ENCODE data around the gene LRP6.
"Not testable (repeated sequence)": the region's sequence is repeated elsewhere in the genome, so short reads cannot be mapped to it uniquely, and the experiment has no call there.

LRP6 gene

GRCh38 chr12:12171991-12172511, 94.8 kb downstream of the LRP6 start:
- DNase-seq: no peak

- DNase-seq: no peak
Observed at GRCh38 chr12:12167847-12168246, 99.0 kb downstream of the LRP6 start.

GRCh38 chr12:12166751-12167150, 100.1 kb downstream of the LRP6 start:
- no peak for DNase-seq

- DNase-seq: no peak
Observed at GRCh38 chr12:12159988-12160387, 106.9 kb downstream of the LRP6 start.

GRCh38 chr12:12158858-12159257, 108.0 kb downstream of the LRP6 start:
- DNase-seq: no peak

GRCh38 chr12:12157424-12157823, 109.4 kb downstream of the LRP6 start:
- DNase-seq: no peak

GRCh38 chr12:12156828-12157227, 110.0 kb downstream of the LRP6 start:
- DNase-seq: no peak

GRCh38 chr12:12156116-12156515, 110.7 kb downstream of the LRP6 start:
- DNase-seq: no peak

- DNase-seq: no peak
Observed at GRCh38 chr12:12153596-12153995, 113.2 kb downstream of the LRP6 start.

GRCh38 chr12:12147111-12147510, 119.7 kb downstream of the LRP6 start:
- DNase-seq: no peak

GRCh38 chr12:12144531-12144930, 122.3 kb downstream of the LRP6 start:
- DNase-seq: not testable (repeated sequence)

- DNase-seq: no peak
Observed at GRCh38 chr12:12141000-12141399, 125.8 kb downstream of the LRP6 start.

- DNase-seq: no peak
Observed at GRCh38 chr12:12138203-12139154, 128.4 kb downstream of the LRP6 start.

- DNase-seq: no peak
Observed at GRCh38 chr12:12133785-12134184, 133.1 kb downstream of the LRP6 start.

- no peak for DNase-seq
Observed at GRCh38 chr12:12133259-12133658, 133.6 kb downstream of the LRP6 start.

- no peak for DNase-seq
Observed at GRCh38 chr12:12128670-12129069, 138.2 kb downstream of the LRP6 start.

GRCh38 chr12:12127304-12127703, 139.5 kb downstream of the LRP6 start:
- DNase-seq: no peak

- DNase-seq: no peak
Observed at GRCh38 chr12:12126551-12126950, 140.3 kb downstream of the LRP6 start.

GRCh38 chr12:12123036-12123604, 143.7 kb downstream of the LRP6 start:
- no peak for DNase-seq

- no peak for DNase-seq
Observed at GRCh38 chr12:12121061-12121460, 145.8 kb downstream of the LRP6 start.

- no peak for DNase-seq
Observed at GRCh38 chr12:12116677-12117076, 150.2 kb downstream of the LRP6 start.

- DNase-seq: no peak
Observed at GRCh38 chr12:12115514-12115913, 151.3 kb downstream of the LRP6 start.

- not testable (repeated sequence) for DNase-seq
Observed at GRCh38 chr12:12110923-12111555, 155.8 kb downstream of the LRP6 start.

All from activated effector memory CD4-positive, alpha-beta T cell treated with Interleukin-2 at 50 U/mL for 16 hours (primary cell).